HepG2 (cell line): ENCODE results near the gene SMIM22. TPM values are rescaled to one million over a fixed set of nuclear protein-coding genes. Genes with fewer than 3 reads are reported as not detected.

Source experiments
- ATF1 ChIP-seq: IDR thresholded peaks from 2 replicates; pipeline ENCODE4 v1.6.1; 2016; ENCODE audit warnings: mild to moderate bottlenecking, control low read depth
- ATF7-NPFF ChIP-seq: sonication (generic); formaldehyde crosslinking; IDR thresholded peaks from 2 replicates; pipeline ENCODE4 v1.8.1; 2023; ENCODE audit warnings: mild to moderate bottlenecking, low read depth, missing genetic modification reagents, moderate library complexity
- FOXK2 ChIP-seq: fragments of 450-650 bp; IDR thresholded peaks from 2 replicates; pipeline ENCODE4 v1.6.1; 2016
- FOXP4 ChIP-seq: sonication (generic); formaldehyde crosslinking; IDR thresholded peaks from 2 replicates; pipeline ENCODE4 v1.4.0; 2020; ENCODE audit warnings: missing genetic modification reagents
- HHEX ChIP-seq: IDR thresholded peaks from 2 replicates; pipeline ENCODE4 v1.6.1; 2016; ENCODE audit warnings: control low read depth
- MNT ChIP-seq: fragments of 450-650 bp; IDR thresholded peaks from 2 replicates; pipeline ENCODE4 v1.6.1; 2016
- SRSF9 ChIP-seq: fragments of 200-400 bp; formaldehyde crosslinking; IDR thresholded peaks from 2 replicates; pipeline ENCODE4 v1.6.1; 2018; ENCODE audit warnings: borderline replicate concordance, mild to moderate bottlenecking, low read depth, low read length; ENCODE audit not compliant: insufficient read depth, poor library complexity, severe bottlenecking
- SUZ12 ChIP-seq: fragments of 150-350 bp; IDR thresholded peaks from 2 replicates; pipeline ENCODE4 v1.6.1; 2014; ENCODE audit warnings: low read depth, low read length
- TCF12 ChIP-seq, 2 experiments: fragments of 450-650 bp in 1 of 2; sonication (generic) in 1 of 2; formaldehyde crosslinking in 1 of 2; IDR thresholded peaks; 2 replicates each; pipeline versions ENCODE4 v1.6.1 to v1.8.0; 2017 to 2022; ENCODE audit warnings: antibody characterized with exemption in 1 of 2, mild to moderate bottlenecking in 1 of 2, missing genetic modification reagents in 1 of 2, moderate library complexity in 1 of 2
- ZHX2 ChIP-seq, 2 experiments: sonication (generic) in 1 of 2; formaldehyde crosslinking in 1 of 2; IDR thresholded peaks; 2 replicates each; pipeline versions ENCODE4 v1.6.1 to v1.9.0; 2014 to 2022; ENCODE audit warnings: antibody characterized with exemption in 1 of 2, borderline replicate concordance in 1 of 2, inconsistent platforms in 1 of 2, low read depth in 1 of 2, missing genetic modification reagents in 1 of 2
- ZNF354B ChIP-seq: sonication (generic); formaldehyde crosslinking; IDR thresholded peaks from 2 replicates; pipeline ENCODE4 v1.8.0; 2022; ENCODE audit warnings: mild to moderate bottlenecking, missing genetic modification reagents
- ZNF614 ChIP-seq: IDR thresholded peaks from 2 replicates; pipeline ENCODE4 v1.6.1; 2018; ENCODE audit warnings: missing biosample characterization, missing genetic modification reagents, inconsistent platforms, borderline replicate concordance
- ZNF773 ChIP-seq: sonication (generic); formaldehyde crosslinking; IDR thresholded peaks from 2 replicates; pipeline ENCODE4 v1.4.0; 2020; ENCODE audit warnings: missing genetic modification reagents, borderline replicate concordance
- ZNF784 ChIP-seq: sonication (generic); formaldehyde crosslinking; IDR thresholded peaks from 2 replicates; pipeline ENCODE4 v1.5.1; 2020; ENCODE audit warnings: missing genetic modification reagents, mild to moderate bottlenecking, borderline replicate concordance
- ZSCAN31 ChIP-seq: sonication (generic); formaldehyde crosslinking; IDR thresholded peaks from 2 replicates; pipeline ENCODE4 v1.5.0; 2020; ENCODE audit warnings: low read depth, mild to moderate bottlenecking, missing genetic modification reagents
- polyA plus RNA-seq, 8 experiments: library from polyadenylated mRNA; depleted of rRNA in 3 of 8; stranded (reverse) in 7 of 8; unstranded in 1 of 8; fragments of >200 nt; fragmentation: Illumina TruSeq in 4 of 8; extraction: Trizol in 4 of 8; gene quantifications; 2 replicates each; pipeline versions ENCODE4 v1.2.1 to v1.2.3, GENCODE V29; 2011 to 2016; ENCODE audit warnings: low read depth in 4 of 8, missing spikeins in 1 of 8, mixed read lengths in 1 of 8; ENCODE audit not compliant: insufficient read depth in 1 of 8
- total RNA-seq, 5 experiments: library from RNA; depleted of rRNA; stranded (reverse); fragments of >200 nt; fragmentation: Illumina TruSeq; extraction: Trizol; gene quantifications; 2 replicates each; pipeline ENCODE4 v1.2.3, GENCODE V29; 2016; ENCODE audit warnings: low read depth in 1 of 5

The SMIM22 gene
- total and polyA plus RNA-seq, 2 of the 13 experiments (the other 11 are each of a cell fraction or from before 2014, with no cell fraction given) = not detected

DNA sequence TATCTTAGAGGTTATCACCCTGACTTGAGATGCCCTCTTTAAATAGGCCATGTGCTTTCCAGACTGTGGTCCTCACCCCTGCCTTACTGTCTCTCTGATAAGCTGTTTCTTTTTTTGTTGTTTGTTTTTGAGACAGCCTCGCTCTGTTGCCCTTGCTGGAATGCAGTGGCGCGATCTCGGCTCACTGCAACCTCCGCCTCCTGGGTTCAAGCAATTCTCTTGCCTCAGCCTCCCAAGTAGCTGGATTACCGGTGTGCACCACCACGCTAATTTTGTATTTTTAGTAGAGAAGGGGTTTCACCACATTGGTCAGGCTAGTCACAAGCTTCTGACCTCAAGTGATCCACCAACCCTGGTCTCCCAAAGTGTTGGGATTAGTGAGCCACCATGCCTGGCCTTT, 6.3 kb upstream of the SMIM22 start (continued):
- TF ChIP-seq TCF12 (IDR thresholded peaks at IDR 0.05) (no peak), TCF12 (CRISPR knock-in tag; IDR thresholded peaks at IDR 0.05) (no peak), ZNF784 (CRISPR knock-in tag) (no peak), ZNF614 (CRISPR knock-in tag) (no peak), ATF1 (CRISPR knock-in tag) (no peak), SUZ12 (no peak), SRSF9 (no peak), HHEX (CRISPR knock-in tag) (no peak), FOXK2 (no peak), ATF7-NPFF (CRISPR knock-in tag) (0 out of 2 replicates have a peak, but pooled peaks have one; percentile 22), ZHX2 (IDR thresholded peaks at IDR 0.05; ENCODE audit: low read depth) (no peak), ZHX2 (CRISPR knock-in tag; IDR thresholded peaks at IDR 0.05; ENCODE audit: borderline replicate concordance) (no peak), ZNF773 (CRISPR knock-in tag) (no peak), ZSCAN31 (no peak), ZNF354B (CRISPR knock-in tag) (no peak), FOXP4 (CRISPR knock-in tag) (0 out of 2 replicates have a peak, but pooled peaks have one; percentile 10), MNT (no peak)
